HL-60 (cell line): ENCODE measurements around the gene VENTX.

ENCODE experiments used
- CTCF ChIP-seq: IDR thresholded peaks from one replicate; pipeline ENCODE4 v1.5.1; 2011; ENCODE audit warnings: low read length, control low read depth, inconsistent platforms; ENCODE audit not compliant: insufficient read depth
- GABPA ChIP-seq: IDR thresholded peaks from 2 replicates; pipeline ENCODE4 v1.6.1; 2012; ENCODE audit warnings: low read depth
- POLR2AphosphoS5 ChIP-seq: IDR thresholded peaks from 2 replicates; pipeline ENCODE4 v1.6.1; 2012; ENCODE audit warnings: low read depth
- REST ChIP-seq: IDR thresholded peaks from 2 replicates; pipeline ENCODE4 v1.6.1; 2012; ENCODE audit warnings: low read depth; ENCODE audit not compliant: insufficient replicate concordance
- SPI1 ChIP-seq: IDR thresholded peaks from 2 replicates; pipeline ENCODE4 v1.6.1; 2012; ENCODE audit warnings: low read depth, mild to moderate bottlenecking, borderline replicate concordance

DNA sequence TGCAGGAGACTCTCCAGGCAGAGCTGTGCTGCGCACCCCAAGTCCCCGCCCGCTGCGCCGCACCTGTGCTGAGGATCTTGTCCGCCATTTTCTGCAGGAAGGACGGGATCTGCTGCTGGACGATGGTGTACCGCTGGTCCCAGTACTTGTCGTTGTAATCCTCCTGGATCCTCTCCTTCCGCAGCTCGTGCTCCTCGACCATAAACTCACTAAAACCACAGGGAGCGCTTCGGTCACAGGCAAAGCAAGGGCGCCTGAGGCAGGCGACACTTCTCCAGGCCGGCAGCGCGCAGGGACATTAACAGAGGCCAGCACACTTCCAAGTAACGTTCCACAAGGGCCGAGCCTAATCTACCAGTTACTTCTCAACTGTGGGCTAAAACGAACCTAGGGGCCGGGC lies 52.1 kb downstream of the VENTX start:
- TF ChIP-seq CTCF (no peak), SPI1 (no peak), REST (no peak), POLR2AphosphoS5 (no peak), GABPA (no peak)
